Mucosa of stomach (tissue), 1 donor: ENCODE results near the gene NHERF2.

Source experiments
- H3K27me3 ChIP-seq: one replicate; pipeline ENCODE4 v1.7.0; 2013; ENCODE audit warnings: mild to moderate bottlenecking, low read length; ENCODE audit not compliant: control insufficient read depth, insufficient read depth
- H3K36me3 ChIP-seq: one replicate; pipeline ENCODE4 v1.7.0; 2013; ENCODE audit warnings: low read length; ENCODE audit not compliant: control insufficient read depth, insufficient read depth
- H3K4me1 ChIP-seq: one replicate; pipeline ENCODE4 v1.7.0; 2013; ENCODE audit warnings: mild to moderate bottlenecking, low read length; ENCODE audit not compliant: control insufficient read depth, insufficient read depth
- H3K4me3 ChIP-seq: one replicate; pipeline ENCODE4 v1.7.0; 2013; ENCODE audit warnings: low read length
- H3K9ac ChIP-seq: one replicate; pipeline ENCODE4 v1.7.0; 2013; ENCODE audit warnings: mild to moderate bottlenecking, low read length, moderate library complexity
- H3K9me3 ChIP-seq: one replicate; pipeline ENCODE4 v1.7.0; 2013; ENCODE audit warnings: mild to moderate bottlenecking, low read length, moderate library complexity; ENCODE audit not compliant: control insufficient read depth
- donor health status: Pancreatic carcinoma.

Gene NHERF2

GRCh38 chr16:1992704-1993317 lies 33.9 kb upstream of the NHERF2 start:
- H3K9ac ChIP-seq: no peak overlapping the region
- peaks cover 34% of the 10 kb centered on the region for H3K27me3 ChIP-seq
- no peaks in the 10 kb centered on the region for H3K36me3 ChIP-seq
- no peak overlapping the region for H3K4me3 ChIP-seq
- H3K4me1 ChIP-seq: peaks cover 25% of the 10 kb centered on the region
- no peaks in the 10 kb centered on the region for H3K9me3 ChIP-seq

- no peak overlapping the region for H3K9ac ChIP-seq
- peaks cover 25% of the 10 kb centered on the region for H3K4me1 ChIP-seq
- no peak overlapping the region for H3K4me3 ChIP-seq
- H3K36me3 ChIP-seq: no peaks in the 10 kb centered on the region
- H3K9me3 ChIP-seq: no peaks in the 10 kb centered on the region
- peaks cover 25% of the 10 kb centered on the region for H3K27me3 ChIP-seq
Observed at GRCh38 chr16:1993731-1994131, 33.0 kb upstream of the NHERF2 start.

- H3K9ac ChIP-seq: no peak overlapping the region
- H3K36me3 ChIP-seq: no peaks in the 10 kb centered on the region
- H3K4me1 ChIP-seq: no peaks in the 10 kb centered on the region
- no peaks in the 10 kb centered on the region for H3K9me3 ChIP-seq
- no peaks in the 10 kb centered on the region for H3K27me3 ChIP-seq
- H3K4me3 ChIP-seq: no peak overlapping the region
Observed at GRCh38 chr16:1997494-1998359, 29.0 kb upstream of the NHERF2 start.

- peaks cover 3% of the 10 kb centered on the region for H3K36me3 ChIP-seq
- peaks cover under 1% of the 10 kb centered on the region for H3K4me1 ChIP-seq
- no peaks in the 10 kb centered on the region for H3K27me3 ChIP-seq
- no peaks in the 10 kb centered on the region for H3K9me3 ChIP-seq
- no peak overlapping the region for H3K9ac ChIP-seq
- H3K4me3 ChIP-seq: no peak overlapping the region
Observed at GRCh38 chr16:1998360-1998835, 28.3 kb upstream of the NHERF2 start.

GRCh38 chr16:1998852-1999801 lies 27.6 kb upstream of the NHERF2 start:
- no peak overlapping the region for H3K4me3 ChIP-seq
- peaks cover 5% of the 10 kb centered on the region for H3K36me3 ChIP-seq
- H3K9me3 ChIP-seq: no peaks in the 10 kb centered on the region
- no peaks in the 10 kb centered on the region for H3K27me3 ChIP-seq
- H3K4me1 ChIP-seq: peaks cover 8% of the 10 kb centered on the region
- no peak overlapping the region for H3K9ac ChIP-seq

GRCh38 chr16:1999866-2000514 lies 26.7 kb upstream of the NHERF2 start:
- no peaks in the 10 kb centered on the region for H3K9me3 ChIP-seq
- no peak overlapping the region for H3K9ac ChIP-seq
- peaks cover 17% of the 10 kb centered on the region for H3K4me1 ChIP-seq
- no peak overlapping the region for H3K4me3 ChIP-seq
- H3K36me3 ChIP-seq: peaks cover 5% of the 10 kb centered on the region
- H3K27me3 ChIP-seq: no peaks in the 10 kb centered on the region

- no peak overlapping the region for H3K9ac ChIP-seq
Observed at GRCh38 chr16:2001035-2001434, 25.7 kb upstream of the NHERF2 start.

GRCh38 chr16:2001456-2002355 lies 25.0 kb upstream of the NHERF2 start:
- H3K9me3 ChIP-seq: no peaks in the 10 kb centered on the region
- no peaks in the 10 kb centered on the region for H3K27me3 ChIP-seq
- H3K4me3 ChIP-seq: no peak overlapping the region
- H3K9ac ChIP-seq: no peak overlapping the region
- H3K36me3 ChIP-seq: peaks cover 5% of the 10 kb centered on the region
- H3K4me1 ChIP-seq: peaks cover 34% of the 10 kb centered on the region

More at GRCh38 chr16:2001035-2001434, 25.7 kb upstream of the NHERF2 start:
- peaks cover 5% of the 10 kb centered on the region for H3K36me3 ChIP-seq
- no peaks in the 10 kb centered on the region for H3K27me3 ChIP-seq
- no peak overlapping the region for H3K4me3 ChIP-seq
- peaks cover 27% of the 10 kb centered on the region for H3K4me1 ChIP-seq
- H3K9me3 ChIP-seq: no peaks in the 10 kb centered on the region

- Histone ChIP-seq H3K4me1 (peaks cover 42% of the 10 kb centered on the region), H3K9me3 (no peaks in the 10 kb centered on the region), H3K9ac (no peak overlapping the region), H3K36me3 (peaks cover 5% of the 10 kb centered on the region), H3K27me3 (no peaks in the 10 kb centered on the region), H3K4me3 (no peak overlapping the region)
Observed at GRCh38 chr16:2002406-2003230, 24.1 kb upstream of the NHERF2 start.

GRCh38 chr16:2003231-2003826 lies 23.4 kb upstream of the NHERF2 start:
- Histone ChIP-seq H3K9me3 (no peaks in the 10 kb centered on the region), H3K36me3 (peaks cover 5% of the 10 kb centered on the region), H3K9ac (peak overlapping the region; percentile 44), H3K27me3 (no peaks in the 10 kb centered on the region), H3K4me3 (no peak overlapping the region), H3K4me1 (peaks cover 49% of the 10 kb centered on the region)
